GM21526 (cell line): ENCODE results near the gene NKX2-3.

Experiments
- ATAC-seq: cut with Tn5 transposase; IDR thresholded peaks from one replicate; pipeline ENCODE4 v1.9.1; 2021; ENCODE audit warnings: moderate library complexity; ENCODE audit not compliant: unreplicated experiment, low FRiP score

NKX2-3 gene

DNA sequence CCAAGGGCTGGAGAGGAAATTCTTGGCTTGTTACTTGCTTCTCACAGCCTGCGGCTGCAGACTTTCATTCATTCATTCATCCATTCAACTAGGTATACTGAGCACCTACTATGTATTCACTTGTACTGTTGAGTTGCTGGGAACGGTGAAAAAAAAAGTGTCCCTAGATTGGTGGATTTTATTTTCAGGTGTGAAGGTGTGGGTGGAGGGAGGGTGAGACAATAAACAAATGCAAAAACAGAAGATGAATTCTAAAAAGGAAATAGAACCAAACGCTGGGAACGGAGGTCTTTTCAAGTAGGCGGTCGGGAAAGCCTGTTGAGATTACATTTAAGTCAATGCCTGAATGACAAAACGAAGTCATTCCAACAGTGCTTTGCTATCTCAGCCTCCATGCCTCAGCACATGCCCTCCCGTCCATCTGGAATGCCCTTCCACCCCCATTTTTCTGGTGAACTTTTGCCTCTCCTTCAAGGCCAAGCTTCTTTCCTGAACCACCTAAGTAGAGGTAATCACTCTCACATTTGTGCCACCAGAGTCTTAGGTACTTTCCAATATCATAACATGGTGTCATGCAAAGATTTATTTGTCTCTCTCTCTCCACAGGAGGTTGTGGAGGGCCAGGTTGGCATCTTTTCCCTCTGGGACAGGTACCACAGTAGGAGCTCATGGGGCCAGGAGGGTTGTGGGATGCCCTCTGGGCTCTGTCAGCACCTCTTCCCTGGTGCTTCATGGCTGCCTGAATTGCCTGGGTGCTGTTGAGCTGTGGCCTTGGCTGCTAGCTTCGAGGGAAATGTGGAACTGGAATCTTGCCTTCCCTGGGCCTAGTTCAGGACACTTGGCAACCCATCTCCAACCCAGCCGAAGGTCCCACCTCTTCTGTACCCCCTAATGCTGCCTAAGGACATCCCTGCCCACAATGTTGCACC lies 5.5 kb downstream of the NKX2-3 start:
- no peak for ATAC-seq

DNA sequence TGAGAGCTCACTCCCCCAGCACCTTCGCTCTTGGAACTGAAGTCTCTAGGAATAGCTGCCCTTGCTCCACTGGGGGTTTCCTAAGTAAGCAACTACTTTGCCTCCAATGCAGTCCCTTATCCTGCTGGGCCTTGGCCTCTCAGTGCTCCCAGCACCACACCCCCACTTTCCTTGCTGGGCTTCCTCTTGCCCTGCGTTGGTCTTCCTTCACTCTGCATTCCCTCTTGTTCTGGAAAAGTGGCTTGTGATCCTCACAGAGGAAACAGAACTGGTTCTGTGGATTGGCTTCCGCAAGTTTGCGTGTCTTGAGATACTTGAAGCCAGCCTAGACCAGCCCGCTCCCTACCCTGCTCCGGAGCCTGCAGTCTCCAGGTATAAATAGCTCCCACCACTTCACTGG lies 6.4 kb downstream of the NKX2-3 start:
- no peak for ATAC-seq

DNA sequence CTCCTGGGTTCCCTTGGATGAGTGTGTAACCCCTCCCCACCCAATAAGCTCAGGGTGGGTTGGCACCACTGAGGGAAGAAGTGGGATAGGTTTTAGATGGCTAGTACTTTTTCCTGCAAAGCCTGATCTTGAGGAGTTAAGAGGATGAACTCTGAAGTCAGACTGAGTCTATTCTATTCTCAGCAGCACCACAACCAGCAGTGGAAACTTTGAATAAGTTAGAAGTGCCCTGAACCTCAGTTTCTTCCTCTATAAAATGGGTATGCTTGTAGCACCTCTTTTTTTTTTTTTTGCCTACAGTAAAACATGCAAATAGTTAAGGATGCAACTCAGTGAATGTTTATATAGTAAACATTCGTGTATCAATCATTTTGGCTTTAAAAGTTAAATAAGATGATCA lies 7.1 kb downstream of the NKX2-3 start:
- ATAC-seq = no peak

DNA sequence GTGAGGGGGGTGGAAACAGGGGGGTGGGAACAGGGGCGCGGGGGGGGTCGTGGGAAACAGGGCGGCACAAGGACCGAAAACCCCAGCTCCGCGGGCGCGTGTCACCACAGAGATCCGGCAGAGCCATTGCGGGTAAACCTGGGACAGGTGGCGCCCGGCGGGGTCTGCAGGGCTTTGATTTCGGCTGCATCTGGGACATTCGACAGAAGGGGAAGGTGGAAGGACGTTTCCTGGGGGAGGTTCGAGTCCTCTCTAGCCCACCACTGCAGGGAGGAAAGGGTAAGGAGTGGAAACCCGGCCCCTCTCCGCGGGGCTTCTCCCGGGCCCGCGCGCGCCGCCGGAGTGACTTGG lies 7.5 kb downstream of the NKX2-3 start:
- ATAC-seq = no peak

DNA sequence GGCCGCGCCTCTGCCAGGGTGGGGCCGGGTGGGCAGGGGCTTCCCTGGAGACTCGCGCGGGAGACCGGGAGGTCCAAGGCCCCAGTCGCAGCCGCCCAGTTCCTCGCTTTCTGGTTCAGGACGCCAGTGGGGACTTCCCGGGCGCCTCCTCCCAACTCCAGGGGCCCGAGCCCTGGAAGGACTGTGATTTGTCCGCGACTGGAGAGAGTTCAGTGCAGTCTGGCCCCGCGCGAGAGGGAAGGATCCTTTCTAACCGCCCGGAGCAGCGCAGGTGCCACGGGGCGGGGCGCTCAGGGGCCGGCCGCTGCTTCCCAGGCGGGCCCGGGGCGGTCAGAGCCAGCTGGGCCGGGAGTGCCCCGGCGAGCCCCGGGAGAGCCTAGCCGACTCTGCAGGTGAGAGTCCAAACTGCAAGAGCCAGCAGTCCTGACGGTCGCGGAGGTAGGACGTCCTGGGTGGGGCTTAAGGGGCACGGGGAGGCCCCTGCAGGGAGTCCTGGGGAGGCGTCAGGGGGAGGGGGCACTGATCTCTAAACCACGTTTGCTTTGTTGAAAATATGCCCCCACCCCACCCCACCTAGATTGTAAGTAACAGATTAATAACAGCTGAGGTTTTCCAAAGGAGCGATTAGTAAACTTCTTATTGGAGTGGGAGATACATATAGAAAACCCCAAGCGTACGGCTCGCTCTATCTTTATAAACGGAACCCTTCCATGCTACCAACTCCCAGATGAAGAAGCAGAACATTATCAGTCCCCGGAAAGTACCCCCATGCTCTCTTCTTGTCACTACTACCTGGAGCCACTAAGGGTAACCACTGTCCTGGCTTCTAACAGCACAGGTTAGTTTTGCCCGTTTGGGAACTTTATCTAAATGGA lies 8.2 kb downstream of the NKX2-3 start:
- ATAC-seq = no peak

DNA sequence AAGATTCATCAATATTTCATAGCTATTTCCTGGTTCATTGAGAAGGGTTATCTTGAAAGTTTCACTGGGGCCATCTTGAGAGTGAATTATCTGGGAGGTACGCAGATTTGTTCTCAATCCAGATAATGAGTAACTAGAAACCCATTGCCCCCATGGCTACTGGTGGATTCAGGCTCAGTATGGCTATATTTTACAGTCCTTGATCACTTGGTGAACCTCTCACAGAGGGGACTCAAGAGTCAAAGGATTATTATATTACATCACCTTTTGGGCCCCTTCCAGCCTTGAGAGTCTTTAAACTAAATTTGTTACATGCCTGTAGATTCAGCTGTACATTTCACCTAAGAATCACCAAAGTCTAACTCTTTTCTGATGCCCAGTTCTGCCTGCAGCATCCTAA lies 11.6 kb downstream of the NKX2-3 start:
- ATAC-seq = no peak

DNA sequence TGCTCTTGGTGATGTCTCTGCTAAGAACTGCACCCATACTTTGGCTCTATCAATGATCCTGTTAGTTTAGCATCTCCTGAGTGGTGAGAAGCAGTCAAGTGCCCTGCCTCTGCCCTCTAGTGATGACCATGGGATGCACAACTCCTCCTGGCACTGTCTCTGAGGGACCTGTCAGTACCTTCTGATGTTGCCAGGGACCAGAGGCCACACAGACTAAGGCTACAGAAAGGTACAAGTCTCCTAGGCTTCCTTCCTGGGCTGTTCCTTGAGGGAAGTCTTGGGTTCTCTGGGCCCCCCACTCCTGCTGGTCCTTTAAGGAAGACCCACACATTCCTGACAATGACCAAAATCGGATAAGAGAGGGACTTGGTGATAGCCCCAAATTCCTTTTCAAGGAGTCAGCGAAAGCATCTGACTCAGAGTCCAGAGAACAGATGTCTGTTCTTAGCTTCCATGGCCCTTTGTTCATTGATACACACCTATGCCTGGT lies 15.3 kb downstream of the NKX2-3 start:
- ATAC-seq = no peak

DNA sequence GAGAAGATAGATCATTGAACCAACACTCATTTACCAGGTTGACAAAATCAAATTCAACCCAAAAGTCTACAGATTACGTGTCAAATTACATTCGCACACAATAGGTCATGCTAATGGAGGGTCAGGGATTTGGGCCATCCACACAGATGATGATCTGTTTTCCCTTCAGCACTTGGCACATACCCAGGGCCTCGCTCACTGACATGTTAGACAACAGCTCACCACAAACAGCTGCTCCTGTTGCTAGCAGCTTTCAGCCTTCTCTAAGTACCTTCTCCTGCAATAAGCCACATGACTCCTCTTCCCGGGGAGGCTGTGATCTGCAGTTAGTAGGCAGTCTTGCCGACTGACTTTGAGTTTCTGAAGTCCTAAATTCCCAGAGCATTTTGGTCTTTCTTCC lies 18.4 kb downstream of the NKX2-3 start:
- ATAC-seq = no peak

DNA sequence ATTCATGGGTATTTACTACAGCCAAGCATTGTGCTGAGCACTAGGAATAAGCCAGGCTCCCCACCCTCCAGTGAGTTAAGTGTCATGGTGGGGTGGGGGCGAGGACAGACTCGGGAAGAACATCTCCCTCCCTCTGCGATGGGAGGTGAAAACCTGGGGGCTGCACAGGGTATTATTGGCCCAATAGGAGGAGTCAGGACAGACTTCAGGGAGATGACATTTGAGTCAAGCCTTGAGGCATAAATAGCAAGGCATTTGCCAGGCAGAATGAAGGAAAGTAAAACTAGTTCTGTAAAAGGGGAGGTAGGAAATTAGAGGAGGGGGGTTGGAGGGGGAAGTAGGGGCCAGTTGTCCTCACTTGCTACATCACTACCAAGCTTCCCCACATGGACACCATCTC lies 18.9 kb downstream of the NKX2-3 start:
- ATAC-seq = no peak

DNA sequence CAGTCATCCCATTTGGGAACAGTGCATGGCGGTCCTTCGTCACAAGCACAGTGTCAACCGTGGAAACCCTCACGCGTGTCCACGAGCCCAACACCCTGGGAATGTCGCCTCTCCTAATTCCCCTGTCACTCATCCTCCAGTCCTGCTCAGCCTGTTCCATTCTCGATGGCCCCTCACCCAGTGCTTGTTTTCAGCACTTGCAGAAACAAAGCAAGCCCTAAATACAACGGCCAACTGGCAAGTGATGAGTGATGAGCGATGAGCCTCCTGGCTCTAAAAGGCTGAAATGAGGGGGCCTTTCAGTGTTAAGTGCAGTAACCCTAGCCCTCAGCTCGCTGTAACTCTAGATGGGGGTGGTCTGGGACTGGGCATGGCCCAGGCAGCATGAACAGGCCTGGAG lies 22.6 kb downstream of the NKX2-3 start:
- ATAC-seq = no peak

DNA sequence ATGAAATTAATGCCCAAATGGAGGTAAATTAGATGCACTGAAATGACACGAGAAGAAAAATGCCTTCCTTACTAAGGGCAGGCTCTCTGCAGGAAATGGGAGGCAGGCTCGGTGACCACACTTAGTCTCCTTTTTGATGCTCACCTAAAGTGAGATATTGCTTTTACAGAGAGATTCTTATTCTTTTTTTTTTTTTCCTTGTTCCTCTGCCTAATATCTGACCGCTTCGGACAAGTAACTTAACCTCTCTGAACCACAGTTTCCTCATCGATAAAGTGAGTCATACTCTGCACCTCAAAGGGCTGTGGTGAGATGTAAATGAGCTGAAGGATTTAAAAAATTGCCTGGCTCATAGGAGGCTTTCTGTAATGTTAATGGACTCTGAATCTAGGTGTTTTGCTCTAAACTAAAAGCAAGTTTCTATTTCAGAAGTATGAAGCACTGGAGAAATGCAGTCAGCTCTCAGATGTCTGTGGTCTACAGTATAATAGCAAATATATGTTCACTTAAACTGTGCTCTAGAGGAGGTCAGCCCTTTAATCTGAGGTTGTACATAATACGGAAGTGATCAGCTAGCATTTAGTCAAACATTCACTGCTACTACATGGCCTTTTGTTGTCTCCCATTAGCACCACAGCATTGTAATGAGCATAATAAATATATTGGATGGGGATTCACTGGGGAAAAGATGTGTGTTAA lies 23.2 kb downstream of the NKX2-3 start:
- peak; percentile 88 for ATAC-seq

DNA sequence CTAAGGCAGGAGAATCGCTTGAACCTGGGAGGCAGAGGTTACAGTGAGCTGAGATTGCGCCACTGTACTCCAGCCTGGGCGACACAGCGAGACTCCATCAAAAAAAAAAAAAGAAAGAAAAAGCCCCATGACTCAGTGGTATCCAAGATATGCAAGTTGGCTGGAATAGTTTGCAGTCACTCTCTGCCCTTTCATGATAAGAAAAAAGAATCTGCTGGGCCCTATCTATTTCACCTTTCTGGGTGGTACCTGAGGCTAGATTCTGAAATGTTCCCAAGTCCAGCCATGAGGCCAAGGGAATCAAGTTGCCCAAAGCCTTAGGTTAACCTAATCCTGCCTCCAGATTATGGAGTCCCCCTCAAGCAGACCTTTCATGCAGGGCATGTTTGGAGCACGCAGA lies 24.3 kb downstream of the NKX2-3 start:
- no peak for ATAC-seq

DNA sequence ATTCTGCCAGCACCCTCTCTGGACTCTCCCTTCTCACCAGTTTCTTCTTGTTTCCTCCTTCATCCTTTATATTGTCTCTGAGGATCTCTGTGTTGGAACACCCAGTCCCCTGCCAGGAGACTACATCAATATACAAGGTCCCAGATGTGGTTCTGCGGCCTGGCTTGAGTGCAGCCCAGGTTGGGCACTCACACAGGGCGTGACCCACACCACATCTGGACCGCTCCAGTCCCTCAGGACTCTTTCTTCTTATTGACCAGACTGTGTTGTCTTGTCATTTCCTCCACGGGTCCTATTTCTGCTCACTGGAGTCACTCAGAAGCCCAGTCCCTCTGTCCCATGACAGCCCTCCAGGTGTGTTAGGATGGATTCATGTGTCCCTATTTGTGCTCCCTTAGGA lies 26.0 kb downstream of the NKX2-3 start:
- ATAC-seq = no peak

DNA sequence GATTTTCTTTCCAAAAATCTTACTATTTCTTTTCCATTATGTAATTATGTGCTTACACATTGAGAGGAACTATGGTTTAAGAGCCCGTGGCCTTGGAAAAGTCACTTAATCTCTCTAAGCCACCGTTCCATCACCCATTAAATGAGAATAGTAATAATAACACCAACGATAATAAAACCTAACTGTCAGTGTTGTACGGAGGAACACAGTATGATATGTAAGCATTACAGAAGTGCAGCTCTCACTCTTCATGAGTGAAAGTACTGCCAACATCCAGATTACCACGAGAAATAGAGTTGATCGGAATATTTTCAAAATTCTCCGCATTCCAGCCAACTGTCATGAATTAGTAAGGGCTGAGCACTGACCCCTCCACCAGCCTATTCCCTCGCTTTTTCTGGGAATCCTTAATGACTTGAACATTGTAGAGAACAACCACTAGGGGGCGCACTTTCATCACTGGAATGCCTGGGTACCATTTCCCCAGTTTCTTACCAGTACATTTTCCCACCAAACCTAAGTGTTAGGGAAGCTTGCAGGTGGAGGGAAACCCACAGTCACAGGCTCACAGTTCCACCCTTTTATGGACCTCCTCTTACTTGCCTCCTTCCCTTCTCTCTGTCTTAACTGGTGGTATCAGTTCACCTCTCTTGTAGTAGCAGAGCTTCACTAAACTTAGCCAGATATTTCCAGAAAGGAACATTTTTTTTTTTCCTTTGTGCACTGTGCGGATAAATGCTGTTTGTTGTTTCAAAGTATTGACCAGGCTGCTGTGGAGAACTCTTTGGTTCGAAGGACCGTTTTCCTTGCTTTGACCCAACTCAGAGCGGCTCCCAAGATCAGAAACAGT lies 27.8 kb downstream of the NKX2-3 start:
- ATAC-seq = no peak

DNA sequence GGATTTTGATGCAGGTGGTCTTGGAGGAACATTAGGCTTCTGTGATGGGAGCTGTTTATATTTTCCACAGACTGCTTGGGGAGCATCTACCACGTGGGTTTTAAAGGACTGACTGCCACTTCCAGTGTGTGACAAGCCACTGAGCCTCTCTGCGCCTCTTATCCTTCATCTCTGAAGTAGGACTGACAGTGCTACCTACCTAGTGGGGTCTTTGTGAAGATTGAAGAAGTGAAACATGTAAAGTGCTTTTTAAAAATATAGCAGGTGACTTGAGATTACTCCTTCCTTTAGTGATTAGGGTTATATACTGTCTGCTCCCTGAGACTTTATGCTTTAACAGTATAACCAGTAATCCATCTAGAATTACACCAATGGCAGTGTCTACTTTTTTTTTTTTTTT lies 29.9 kb downstream of the NKX2-3 start:
- ATAC-seq = no peak

DNA sequence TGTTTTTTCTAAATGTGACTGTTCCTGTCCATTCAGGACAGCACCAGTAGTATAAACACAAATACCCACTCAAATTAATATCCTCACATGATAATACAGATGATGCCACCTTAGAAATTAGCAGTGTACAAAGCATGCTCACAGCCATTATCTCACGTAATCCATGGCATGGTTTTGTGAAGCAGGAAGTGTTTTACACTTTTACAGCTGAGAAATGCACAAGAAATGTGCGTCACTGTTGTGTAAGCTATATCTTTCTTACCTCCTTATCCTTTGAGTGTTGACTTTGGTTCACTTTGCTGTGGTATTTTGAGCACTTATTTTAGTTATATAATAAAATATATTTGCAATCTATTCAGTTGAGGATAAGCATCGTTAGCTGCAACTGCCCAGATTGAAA lies 31.6 kb downstream of the NKX2-3 start:
- ATAC-seq = no peak

DNA sequence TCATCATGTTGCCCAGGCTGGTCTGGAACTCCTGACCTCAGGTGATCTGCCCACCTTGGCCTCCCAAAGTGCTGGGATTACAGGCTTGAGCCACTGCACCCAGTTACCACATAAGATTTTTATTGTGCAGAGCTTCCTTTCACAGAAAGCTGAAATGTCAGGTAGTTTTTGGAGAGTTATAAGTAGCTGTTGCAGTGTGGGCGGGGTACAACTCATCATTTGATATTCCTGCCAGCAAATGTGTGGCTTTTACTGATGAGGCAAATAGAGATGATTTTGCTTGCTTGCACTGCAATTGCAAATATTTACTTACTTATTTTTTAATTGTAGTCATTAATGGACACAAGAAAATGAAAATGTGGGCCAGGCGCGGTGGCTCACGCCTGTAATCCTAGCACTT lies 32.4 kb downstream of the NKX2-3 start:
- ATAC-seq = no peak

DNA sequence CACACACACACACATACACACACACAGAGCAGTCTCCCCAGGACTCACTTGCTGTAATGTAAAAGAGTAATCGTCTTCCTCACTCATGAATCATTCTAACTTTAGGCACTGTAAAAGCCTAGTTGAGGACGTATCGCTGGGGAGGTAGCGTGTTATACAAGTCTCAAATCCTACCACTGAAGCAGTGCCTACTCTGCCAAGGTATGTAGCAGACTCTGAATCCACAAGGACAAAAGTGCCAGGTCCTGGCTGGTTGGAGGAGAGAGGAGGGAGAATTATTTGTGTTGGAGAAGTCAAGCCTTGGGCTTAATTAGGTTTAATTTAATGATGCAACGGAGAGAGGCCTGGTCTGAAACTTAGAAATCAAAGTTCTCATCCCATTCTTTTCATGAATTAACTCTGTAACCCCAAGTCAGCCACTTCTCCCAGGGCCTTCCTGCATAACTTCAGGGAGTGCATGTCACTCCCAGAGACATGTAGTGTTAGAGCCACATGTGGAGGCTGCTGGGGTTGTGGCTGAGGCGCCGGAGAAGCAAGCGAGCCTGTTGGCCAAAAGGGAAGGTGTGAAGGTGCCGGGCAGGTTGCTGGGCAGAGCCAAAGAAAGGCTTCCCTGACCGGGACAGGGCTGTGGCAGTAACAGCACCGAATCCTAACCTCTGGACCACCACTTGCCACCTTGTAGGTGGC lies 36.7 kb downstream of the NKX2-3 start:
- ATAC-seq = no peak

DNA sequence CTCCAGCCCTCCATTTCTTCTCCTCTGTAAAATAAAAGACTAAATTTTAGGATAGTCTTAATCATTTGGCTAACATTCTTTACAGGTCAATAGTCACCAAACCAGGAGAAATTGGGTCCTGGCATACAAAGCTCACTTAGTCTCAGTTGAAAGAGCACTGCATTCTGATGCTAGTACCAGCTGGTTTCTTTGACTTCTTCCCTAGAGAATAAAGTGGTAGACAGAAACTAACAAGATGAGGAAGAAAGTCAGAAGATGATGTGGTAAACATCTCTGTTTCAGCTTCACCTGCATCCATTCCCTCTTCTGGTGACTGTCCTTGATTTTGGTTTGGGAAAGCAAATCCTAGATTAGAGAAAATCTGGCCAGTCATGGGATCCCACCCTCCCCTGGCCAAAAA lies 37.2 kb downstream of the NKX2-3 start:
- ATAC-seq = no peak

DNA sequence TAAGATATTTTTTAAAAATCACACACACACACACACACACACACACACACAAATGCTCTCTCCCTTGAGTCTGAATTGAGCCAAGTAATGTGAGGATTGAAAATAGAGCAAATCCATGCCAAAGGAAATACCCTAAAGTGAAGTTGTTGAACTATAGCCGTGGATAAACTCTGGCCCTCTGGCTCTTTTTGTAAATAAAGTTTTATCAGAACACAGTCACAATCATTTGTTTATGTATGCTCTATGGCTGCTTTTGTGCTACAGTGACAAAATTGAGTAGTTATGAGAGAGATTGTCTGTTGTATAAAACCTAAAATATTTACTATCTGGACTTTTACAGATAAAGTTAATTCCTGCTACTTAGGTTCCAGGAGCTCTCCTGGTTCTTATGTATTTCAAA lies 39.1 kb downstream of the NKX2-3 start:
- no peak for ATAC-seq
